Measurements from ENCODE around the gene CFAP251.

Gene CFAP251

DNA sequence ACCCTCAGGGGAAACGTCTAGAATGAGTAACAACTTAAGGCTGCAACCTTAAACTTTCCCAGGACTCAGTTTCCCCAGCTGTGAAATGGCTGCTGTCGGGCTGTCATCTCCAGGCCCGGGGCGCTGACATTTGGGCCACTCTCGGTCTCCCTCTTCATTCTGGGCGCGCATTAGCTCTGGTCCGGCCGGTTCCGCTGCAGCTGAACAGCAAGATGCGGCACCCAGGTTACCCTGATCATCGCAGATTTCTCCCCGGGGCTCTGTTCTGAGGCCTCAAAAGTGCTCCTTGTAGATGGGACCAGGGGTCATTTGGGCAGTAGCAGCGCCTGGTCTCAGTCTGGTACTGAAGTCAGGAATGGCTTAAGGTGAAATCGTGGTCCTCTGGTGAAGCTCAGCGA, 102.4 kb downstream of the CFAP251 start:
- DNase-seq: no peak
- Histone ChIP-seq H3K9me3 (no peaks in the 10 kb centered on the region), H3K4me3 (ENCODE audit: low read depth, low read length) (peak overlapping the region; percentile 61), H3K36me3 (no peaks in the 10 kb centered on the region), H3K4me1 (no peaks in the 10 kb centered on the region), H3K27me3 (no peaks in the 10 kb centered on the region)
- TF ChIP-seq, protein P1, sequence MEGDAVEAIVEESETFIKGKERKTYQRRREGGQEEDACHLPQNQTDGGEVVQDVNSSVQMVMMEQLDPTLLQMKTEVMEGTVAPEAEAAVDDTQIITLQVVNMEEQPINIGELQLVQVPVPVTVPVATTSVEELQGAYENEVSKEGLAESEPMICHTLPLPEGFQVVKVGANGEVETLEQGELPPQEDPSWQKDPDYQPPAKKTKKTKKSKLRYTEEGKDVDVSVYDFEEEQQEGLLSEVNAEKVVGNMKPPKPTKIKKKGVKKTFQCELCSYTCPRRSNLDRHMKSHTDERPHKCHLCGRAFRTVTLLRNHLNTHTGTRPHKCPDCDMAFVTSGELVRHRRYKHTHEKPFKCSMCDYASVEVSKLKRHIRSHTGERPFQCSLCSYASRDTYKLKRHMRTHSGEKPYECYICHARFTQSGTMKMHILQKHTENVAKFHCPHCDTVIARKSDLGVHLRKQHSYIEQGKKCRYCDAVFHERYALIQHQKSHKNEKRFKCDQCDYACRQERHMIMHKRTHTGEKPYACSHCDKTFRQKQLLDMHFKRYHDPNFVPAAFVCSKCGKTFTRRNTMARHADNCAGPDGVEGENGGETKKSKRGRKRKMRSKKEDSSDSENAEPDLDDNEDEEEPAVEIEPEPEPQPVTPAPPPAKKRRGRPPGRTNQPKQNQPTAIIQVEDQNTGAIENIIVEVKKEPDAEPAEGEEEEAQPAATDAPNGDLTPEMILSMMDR (IDR thresholded peaks at IDR 0.05; ENCODE audit: low read depth, low read length): no peak

DNA sequence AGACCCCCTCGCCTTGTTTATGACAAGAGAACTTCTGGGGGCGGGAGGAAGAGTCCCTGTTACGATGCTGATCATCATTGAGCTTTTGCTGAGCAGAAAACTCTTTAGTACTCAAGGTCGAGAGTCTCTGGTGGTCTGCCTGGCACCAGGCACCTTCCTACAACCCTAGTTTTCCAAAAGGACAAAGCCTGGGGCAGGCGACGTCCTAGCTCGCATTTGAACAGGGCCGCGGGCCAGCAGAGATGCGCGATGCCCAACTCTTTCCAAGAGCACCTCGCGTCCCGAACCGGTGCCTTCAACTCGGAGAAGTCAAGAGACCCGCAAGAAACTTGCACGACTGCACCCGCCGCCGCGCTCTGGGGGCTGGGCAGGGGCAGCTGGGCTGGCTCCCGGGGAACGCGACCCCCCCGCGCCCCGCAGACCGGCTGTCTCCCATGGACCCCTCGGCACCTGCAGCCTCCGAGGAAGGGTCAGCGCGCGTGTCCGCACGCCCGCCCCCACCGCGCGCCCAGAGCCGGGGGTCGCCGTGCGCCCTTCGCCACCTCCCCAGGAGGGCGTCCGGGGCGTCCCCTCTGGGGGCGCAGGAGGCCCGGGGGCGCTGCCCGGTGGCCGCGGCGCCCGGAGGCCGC, 102.9 kb downstream of the CFAP251 start:
- H3K4me1 ChIP-seq: no peaks in the 10 kb centered on the region

DNA sequence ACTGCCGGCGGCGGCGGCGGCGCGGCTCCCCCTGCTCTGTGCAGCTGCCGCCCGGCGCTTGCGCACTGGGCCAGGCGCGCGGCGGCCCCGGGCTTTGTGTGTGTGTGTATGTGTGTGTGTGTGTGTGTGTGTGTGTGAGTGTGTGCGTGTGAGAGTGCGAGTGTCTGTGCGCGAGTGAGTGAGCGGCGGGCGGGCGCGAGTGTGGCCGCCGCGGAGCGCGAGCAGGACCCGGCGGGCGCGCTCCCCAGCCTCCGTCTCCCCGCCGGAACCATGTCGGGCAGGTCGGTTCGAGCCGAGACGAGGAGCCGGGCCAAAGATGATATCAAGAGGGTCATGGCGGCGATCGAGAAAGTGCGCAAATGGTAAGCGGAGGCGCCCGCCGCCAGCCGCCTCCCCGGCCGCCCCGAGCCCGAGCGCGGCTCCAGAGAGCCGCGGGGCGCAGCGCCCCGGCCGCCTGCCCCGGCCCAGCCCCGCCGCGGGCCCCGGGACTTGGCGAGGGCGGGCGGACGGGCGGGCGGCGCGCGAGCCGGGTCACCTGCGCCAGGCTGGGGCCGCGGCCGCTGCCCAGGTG, 103.5 kb downstream of the CFAP251 start, which contains the start of gene BCL7A:
Gene BCL7A, plus strand, starts transcription at position 63 of the 571 bp plus-strand sequence. Its CDS starts 208 bp downstream, at position 271.
- Histone ChIP-seq H3K4me3 (ENCODE audit: low read depth, low read length) (peak within 1 kb of the TSS; percentile 71), H3K27me3 (no peaks in the 10 kb centered on the region), H3K9me3 (no peaks in the 10 kb centered on the region), H3K36me3 (peaks cover 3% of the 10 kb centered on the region; the same call in 1 of the 2 replicates), H3K4me1 (no peaks in the 10 kb centered on the region)
- peak; percentile 80 for DNase-seq
- TF ChIP-seq, protein P1 (IDR thresholded peaks at IDR 0.05; ENCODE audit: low read depth, low read length): no peak

More for the DNA sequence above, 102.9 kb downstream of the CFAP251 start:
- Histone ChIP-seq H3K27me3 (no peaks in the 10 kb centered on the region), H3K9me3 (no peaks in the 10 kb centered on the region), H3K36me3 (peaks cover 1% of the 10 kb centered on the region; the same call in 1 of the 2 replicates), H3K4me3 (ENCODE audit: low read depth, low read length) (peak overlapping the region; percentile 61)
- TF ChIP-seq, protein P1 (IDR thresholded peaks at IDR 0.05; ENCODE audit: low read depth, low read length): no peak
- peak; percentile 46 for DNase-seq

DNA sequence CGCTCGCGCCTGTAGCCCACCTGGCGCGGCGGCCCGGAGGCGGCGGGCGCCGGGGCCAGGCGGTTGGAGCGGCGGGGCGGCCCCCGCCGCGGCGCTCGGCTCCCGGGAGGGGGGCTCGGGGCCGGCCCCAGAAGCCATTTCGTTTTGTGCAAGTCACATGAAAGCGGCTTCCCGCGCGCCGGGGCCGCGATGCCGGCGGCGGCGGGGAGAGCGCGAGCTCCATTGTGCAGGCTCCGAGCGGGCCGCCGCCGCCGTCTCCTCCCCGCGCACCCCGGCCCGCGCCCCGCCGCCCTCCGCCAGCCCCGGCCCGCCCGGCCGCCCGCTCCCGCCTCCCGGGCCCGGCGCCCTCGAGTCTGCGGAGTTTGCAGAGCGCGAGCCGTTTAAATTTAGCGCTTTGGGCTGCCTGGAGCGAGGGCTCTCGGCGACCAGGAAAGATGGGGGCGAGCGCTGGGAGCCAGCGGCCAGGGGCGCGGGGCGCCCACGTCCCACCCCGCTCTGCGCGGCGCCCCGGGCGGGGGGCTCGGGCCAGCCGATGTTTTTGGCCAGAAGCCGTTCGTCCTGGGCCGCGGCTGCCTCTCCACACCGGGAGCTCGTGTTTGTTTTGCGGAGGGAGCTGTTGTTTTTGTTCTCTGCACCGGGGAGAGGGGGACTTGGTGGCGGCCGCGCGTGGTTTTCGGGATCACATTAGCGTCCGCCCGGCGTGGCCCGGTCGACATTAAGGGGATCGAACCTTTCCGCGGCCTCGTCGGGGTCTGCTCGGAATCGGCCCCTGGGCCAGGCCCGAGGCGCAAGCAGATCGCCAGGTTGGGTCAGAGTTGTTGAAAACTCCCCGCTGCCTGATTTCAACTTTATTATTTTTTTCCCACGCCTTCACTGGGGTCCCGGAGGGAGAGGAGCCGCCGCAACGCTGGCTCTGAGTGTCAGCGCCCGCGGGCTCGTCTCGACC, 104.3 kb downstream of the CFAP251 start:
- Histone ChIP-seq H3K27me3 (no peaks in the 10 kb centered on the region), H3K4me3 (ENCODE audit: low read depth, low read length) (peak overlapping the region; percentile 71), H3K4me1 (no peaks in the 10 kb centered on the region), H3K9me3 (no peaks in the 10 kb centered on the region), H3K36me3 (peaks cover 3% of the 10 kb centered on the region; the same call in 1 of the 2 replicates)
- peak; percentile 52 for DNase-seq
- TF ChIP-seq, protein P1 (IDR thresholded peaks at IDR 0.05; ENCODE audit: low read depth, low read length): no peak

DNA sequence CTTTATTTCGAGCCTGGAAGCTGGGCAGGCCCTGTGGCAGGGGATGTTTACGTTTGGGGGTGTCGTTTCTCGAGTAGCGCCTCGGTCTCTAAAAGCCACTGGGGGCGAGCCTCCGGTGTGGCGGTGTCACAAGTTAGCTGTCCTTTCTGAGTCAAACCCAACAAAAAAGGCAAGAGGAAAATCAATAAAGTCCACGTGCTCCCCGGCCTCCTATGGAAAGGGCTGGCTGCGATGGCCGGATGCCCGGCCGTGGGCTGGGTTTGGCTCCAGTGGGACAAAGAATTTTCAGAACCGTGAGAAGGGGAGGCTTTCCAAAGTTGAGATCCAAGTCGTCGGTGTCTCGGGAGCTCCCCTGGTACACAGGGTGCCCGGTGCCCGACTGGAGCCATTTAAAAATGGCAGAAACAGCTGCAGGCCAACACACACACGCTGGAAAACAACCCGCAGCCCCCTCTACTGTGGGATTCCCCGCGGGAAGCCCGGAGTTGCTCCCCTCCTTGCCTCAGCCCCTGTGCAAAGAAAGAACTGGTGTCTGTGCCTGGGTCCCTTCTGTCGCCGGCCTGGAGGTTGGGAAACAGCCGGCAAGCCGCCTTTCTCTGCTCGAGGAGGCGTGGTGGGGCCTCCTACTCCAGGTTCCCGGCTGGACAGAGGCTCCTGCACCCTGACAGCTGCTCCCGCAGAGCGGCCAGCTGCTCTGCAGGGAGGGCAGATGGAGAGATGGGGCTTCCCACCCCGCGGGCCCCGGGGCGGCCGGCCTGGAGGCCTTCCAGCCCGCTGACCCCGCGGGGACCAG, 105.1 kb downstream of the CFAP251 start:
- TF ChIP-seq, protein P1 (IDR thresholded peaks at IDR 0.05; ENCODE audit: low read depth, low read length): no peak
- H3K36me3 ChIP-seq: peaks cover 3% of the 10 kb centered on the region; the same call in 1 of the 2 replicates
- peak; percentile 73 for DNase-seq
- H3K9me3 ChIP-seq: no peaks in the 10 kb centered on the region
- H3K4me1 ChIP-seq: no peaks in the 10 kb centered on the region
- no peaks in the 10 kb centered on the region for H3K27me3 ChIP-seq
- H3K4me3 ChIP-seq (ENCODE audit: low read depth, low read length): peak overlapping the region; percentile 71
